ENCODE data around the gene ZNF474.

DNA sequence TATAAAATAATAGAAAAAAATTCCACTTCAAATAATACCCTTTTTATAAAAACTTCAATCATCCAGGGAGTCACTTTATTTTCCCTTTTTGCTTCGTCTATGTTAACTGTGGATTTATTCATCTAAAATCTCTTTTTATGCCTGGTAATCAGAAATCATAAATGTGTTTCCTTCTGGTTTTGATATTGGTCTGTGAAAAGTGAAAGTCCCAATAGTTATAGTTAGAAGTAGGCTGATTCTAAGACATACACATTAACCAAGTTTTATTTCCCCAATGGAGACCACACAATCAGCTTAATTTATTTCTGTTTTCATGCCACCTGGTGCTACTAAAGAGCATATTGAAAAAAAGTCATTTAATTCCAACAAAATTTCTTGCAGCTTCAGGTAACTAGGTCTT is 45.7 kb downstream of the ZNF474 start:
- TF ChIP-seq, protein P1, sequence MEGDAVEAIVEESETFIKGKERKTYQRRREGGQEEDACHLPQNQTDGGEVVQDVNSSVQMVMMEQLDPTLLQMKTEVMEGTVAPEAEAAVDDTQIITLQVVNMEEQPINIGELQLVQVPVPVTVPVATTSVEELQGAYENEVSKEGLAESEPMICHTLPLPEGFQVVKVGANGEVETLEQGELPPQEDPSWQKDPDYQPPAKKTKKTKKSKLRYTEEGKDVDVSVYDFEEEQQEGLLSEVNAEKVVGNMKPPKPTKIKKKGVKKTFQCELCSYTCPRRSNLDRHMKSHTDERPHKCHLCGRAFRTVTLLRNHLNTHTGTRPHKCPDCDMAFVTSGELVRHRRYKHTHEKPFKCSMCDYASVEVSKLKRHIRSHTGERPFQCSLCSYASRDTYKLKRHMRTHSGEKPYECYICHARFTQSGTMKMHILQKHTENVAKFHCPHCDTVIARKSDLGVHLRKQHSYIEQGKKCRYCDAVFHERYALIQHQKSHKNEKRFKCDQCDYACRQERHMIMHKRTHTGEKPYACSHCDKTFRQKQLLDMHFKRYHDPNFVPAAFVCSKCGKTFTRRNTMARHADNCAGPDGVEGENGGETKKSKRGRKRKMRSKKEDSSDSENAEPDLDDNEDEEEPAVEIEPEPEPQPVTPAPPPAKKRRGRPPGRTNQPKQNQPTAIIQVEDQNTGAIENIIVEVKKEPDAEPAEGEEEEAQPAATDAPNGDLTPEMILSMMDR (IDR thresholded peaks at IDR 0.05) = no peak
- TF ChIP-seq EZH2 (IDR thresholded peaks at IDR 0.05) = no peak
- no peak for TF ChIP-seq EZH2phosphoT487 (IDR thresholded peaks at IDR 0.05)
